AG10803 (cell line): ENCODE data around the gene RALB.
"Not testable (repeated sequence)": the region's sequence is repeated elsewhere in the genome, so short reads cannot be mapped to it uniquely, and the experiment has no call there.

ENCODE experiments used
- DNase-seq: peaks from one replicate; pipeline ENCODE4 v3.0.0; 2010; ENCODE audit warnings: low read depth
- H3K4me3 ChIP-seq: 2 replicates; pipeline ENCODE4 v1.5.1; 2011; ENCODE audit warnings: mild to moderate bottlenecking, low read length, control low read depth
- CTCF ChIP-seq: conservative IDR thresholded peaks from 2 replicates; pipeline ENCODE4 v1.5.1; 2011; ENCODE audit warnings: mild to moderate bottlenecking, low read length, control low read depth, inconsistent platforms

The RALB gene

DNA sequence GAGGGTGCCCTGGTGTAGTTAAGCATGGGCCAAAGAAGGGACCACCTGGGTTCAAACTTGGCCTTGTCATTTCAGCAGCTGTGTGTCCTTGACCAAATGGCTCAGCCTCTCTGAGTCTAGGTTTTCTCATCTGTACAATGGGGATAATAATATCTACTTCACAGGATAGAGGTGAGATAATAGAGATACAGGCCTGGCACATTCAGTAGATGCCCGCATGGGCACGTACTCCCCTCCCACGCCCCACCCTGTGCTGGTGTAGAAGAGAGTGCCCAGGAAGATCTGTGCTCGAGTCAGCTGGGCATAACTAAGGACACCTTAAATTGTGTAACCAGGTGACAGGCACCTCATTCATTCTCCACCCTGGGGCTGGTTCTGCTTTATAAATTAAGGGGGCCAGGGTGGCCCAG, 21.1 kb upstream of the RALB start:
- H3K4me3 ChIP-seq, result no peak overlapping the region
- no peak for TF ChIP-seq CTCF
- DNase-seq, result no peak

GRCh38 chr2:120231974-120232635, 20.5 kb upstream of the RALB start:
- H3K4me3 ChIP-seq, result peak overlapping the region; percentile 61
- DNase-seq, result peak; percentile 46
- TF ChIP-seq CTCF, result no peak

GRCh38 chr2:120233292-120233691, 19.4 kb upstream of the RALB start:
- DNase-seq, result no peak
- no peak overlapping the region for H3K4me3 ChIP-seq
- TF ChIP-seq CTCF, result no peak

DNA sequence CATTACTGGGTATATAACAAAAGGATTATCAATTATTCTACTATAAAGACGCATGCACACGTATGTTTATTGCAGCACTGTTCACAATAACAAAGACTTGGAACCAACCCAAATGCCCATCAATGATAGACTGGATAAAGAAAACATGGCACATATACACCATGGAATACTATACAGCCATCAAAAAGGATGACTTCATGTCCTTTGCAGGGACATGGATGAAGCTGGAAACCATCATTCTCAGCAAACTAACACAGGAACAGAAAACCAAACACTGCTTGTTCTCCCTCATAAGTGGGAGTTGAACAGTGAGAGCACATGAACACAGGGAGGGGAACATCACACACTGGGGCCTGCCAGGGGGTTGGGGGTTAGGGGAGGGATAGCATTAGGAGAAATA, 17.5 kb upstream of the RALB start:
- H3K4me3 ChIP-seq, DNase-seq: not testable (repeated sequence)

GRCh38 chr2:120235681-120236080, 17.0 kb upstream of the RALB start:
- no peak overlapping the region for H3K4me3 ChIP-seq
- TF ChIP-seq CTCF, result no peak
- DNase-seq, result no peak

- H3K4me3 ChIP-seq, result no peak overlapping the region
- no peak for DNase-seq
- no peak for TF ChIP-seq CTCF
Observed at GRCh38 chr2:120236316-120236715, 16.3 kb upstream of the RALB start.

- H3K4me3 ChIP-seq, result no peak overlapping the region
- no peak for TF ChIP-seq CTCF
- no peak for DNase-seq
Observed at GRCh38 chr2:120236791-120237190, 15.9 kb upstream of the RALB start.

DNA sequence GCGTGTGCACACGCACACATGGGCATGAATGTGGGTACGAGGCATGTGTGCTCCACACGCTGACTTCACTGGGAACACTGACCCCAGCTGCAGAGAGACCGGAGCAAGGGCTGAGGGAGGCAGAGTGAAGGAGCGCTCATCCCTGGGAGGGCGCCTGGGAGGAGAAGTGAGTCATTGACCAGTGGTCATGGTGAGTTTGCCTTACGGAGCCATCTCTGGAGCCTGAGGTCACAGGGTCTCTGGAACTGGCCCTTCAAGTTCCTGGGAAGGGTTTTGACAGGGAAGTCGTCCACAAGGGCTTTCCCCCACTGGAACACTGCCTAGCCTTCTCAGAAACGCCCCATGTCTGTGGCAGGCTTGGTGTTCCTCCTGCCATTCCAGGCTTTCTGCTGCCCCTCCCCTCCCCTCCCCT, 15.2 kb upstream of the RALB start:
- no peak for TF ChIP-seq CTCF
- H3K4me3 ChIP-seq, result no peak overlapping the region
- DNase-seq, result peak; percentile 63
